ENCODE measurements around the gene FAM50A. TPM values are rescaled to one million over a fixed set of nuclear protein-coding genes. Genes with fewer than 3 reads are reported as not detected.

FAM50A gene
- total and polyA plus RNA-seq, 12 donors = 25.5 to 167 (median 38.9) TPM

DNA sequence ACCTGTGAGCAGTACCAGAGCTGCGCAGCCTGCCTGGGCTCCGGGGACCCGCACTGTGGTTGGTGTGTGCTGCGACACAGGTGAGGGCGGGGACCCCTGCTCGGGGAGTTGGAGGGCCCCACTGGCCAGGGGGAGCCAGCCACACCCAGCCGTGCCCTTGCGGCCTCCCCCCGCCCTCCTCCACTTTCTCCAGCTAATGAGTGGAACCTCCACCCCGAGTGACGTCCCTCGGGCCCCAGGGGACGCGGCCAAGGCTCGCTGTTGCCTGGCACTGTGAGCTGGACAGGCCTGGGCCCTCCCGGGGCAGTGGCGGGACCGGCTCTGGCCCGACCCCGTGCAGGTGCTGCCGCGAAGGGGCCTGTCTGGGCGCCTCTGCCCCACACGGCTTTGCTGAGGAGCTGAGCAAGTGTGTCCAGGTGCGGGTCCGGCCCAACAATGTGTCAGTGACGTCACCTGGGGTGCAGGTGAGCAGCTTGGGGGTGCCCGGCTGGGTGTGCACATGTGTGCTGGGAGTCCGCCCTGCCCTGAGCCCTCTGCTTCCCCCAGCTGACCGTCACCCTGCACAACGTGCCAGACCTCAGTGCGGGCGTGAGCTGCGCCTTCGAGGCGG, 19.8 kb downstream of the FAM50A start:
- DNase-seq (no peak), ATAC-seq (no peak)
- no peak overlapping the region for H3K4me3 ChIP-seq
- H3K4me1 ChIP-seq = peaks cover 0 to 7% (median 5%) of the 10 kb centered on the region in 9 donors
- peaks cover 0 to 63% (median 0%) of the 10 kb centered on the region in 9 donors for H3K36me3 ChIP-seq
- TF ChIP-seq, protein P1, sequence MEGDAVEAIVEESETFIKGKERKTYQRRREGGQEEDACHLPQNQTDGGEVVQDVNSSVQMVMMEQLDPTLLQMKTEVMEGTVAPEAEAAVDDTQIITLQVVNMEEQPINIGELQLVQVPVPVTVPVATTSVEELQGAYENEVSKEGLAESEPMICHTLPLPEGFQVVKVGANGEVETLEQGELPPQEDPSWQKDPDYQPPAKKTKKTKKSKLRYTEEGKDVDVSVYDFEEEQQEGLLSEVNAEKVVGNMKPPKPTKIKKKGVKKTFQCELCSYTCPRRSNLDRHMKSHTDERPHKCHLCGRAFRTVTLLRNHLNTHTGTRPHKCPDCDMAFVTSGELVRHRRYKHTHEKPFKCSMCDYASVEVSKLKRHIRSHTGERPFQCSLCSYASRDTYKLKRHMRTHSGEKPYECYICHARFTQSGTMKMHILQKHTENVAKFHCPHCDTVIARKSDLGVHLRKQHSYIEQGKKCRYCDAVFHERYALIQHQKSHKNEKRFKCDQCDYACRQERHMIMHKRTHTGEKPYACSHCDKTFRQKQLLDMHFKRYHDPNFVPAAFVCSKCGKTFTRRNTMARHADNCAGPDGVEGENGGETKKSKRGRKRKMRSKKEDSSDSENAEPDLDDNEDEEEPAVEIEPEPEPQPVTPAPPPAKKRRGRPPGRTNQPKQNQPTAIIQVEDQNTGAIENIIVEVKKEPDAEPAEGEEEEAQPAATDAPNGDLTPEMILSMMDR (IDR thresholded peaks at IDR 0.05) = no peak
- intact Hi-C loops (cut with DNase I) = no loop called here
- 91 to 92% methylated on average over 26 to 34 of the region's 36 CpGs for WGBS, 2 donors
- H3K9me3 ChIP-seq = no peaks in the 10 kb centered on the region
- H3K27me3 ChIP-seq = no peaks in the 10 kb centered on the region
- H3K27ac ChIP-seq = no peak overlapping the region

DNA sequence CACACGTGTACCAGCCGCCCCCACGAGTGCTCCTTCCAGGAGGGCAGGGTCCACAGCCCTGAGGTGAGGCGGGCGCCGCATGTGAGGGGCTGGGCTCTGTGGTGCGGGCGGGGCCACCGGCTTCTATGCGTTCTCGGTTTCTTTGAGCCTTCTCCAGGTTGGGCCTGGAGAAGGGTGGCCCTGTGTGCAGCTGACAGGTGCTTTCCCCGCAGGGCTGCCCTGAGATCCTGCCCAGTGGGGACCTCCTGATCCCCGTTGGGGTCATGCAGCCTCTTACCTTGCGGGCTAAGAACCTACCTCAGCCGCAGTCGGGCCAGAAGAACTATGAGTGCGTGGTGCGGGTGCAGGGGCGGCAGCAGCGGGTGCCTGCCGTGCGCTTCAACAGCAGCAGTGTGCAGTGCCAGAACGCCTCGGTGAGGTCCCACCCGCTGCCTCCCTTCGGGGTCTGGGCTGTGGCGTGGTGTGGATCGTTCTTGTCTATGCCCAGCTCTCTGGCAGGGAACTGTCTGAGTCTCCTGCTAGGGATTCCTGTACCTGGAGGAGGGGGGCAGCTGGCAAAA, 20.9 kb downstream of the FAM50A start:
- intact Hi-C loops (cut with DNase I) = no loop called here
- Histone ChIP-seq H3K27ac (no peak overlapping the region), H3K4me1 (peaks cover 0 to 3% (median 0%) of the 10 kb centered on the region in 9 donors), H3K36me3 (peaks cover 0 to 74% (median 0%) of the 10 kb centered on the region in 9 donors), H3K4me3 (no peak overlapping the region), H3K9me3 (no peaks in the 10 kb centered on the region), H3K27me3 (no peaks in the 10 kb centered on the region)
- DNase-seq = no peak
- no peak for ATAC-seq
- TF ChIP-seq, protein P1 (IDR thresholded peaks at IDR 0.05) = no peak
- WGBS, 2 donors = 93 to 97% methylated on average over 21 to 28 of the region's 28 CpGs

DNA sequence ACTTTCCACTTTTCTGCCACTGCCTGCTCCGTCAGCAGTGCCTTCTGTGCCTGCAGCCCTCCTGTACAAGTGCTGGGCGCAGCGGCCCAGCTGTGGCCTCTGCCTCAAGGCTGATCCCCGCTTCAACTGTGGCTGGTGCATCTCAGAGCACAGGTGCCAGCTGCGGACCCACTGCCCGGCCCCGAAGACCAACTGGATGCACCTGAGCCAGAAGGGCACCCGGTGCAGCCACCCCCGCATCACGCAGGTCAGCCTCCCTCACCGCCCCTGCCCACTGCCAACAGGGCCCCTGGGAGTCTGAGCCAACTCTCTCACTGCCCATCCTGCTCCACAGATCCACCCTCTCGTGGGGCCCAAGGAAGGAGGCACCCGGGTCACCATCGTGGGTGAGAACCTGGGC, 21.7 kb downstream of the FAM50A start:
- Histone ChIP-seq H3K27ac (no peak overlapping the region), H3K27me3 (no peaks in the 10 kb centered on the region), H3K4me3 (no peak overlapping the region), H3K36me3 (peaks cover 0 to 82% (median 0%) of the 10 kb centered on the region in 9 donors), H3K4me1 (no peaks in the 10 kb centered on the region), H3K9me3 (no peaks in the 10 kb centered on the region)
- ATAC-seq (no peak), DNase-seq (no peak)
- intact Hi-C loops (cut with DNase I) = no loop called here
- TF ChIP-seq, protein P1 (IDR thresholded peaks at IDR 0.05) = no peak
- WGBS, 2 donors = 95% methylated on average over 6 to 14 of the region's 14 CpGs

DNA sequence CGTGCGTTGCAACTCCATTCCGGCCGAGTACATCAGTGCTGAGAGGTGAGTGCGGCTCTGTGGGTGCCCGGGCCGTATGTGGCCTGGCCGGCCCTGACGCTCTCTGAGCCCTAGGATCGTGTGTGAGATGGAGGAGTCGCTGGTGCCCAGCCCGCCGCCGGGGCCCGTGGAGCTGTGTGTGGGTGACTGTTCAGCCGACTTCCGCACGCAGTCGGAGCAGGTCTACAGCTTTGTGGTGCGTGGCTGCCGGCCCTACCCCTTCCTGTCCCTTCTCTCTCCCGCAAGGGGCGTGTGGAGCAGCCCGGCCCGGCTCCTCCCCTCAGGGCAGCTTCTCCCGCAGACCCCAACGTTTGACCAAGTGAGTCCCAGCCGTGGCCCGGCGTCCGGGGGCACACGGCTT, 22.1 kb downstream of the FAM50A start:
- no peaks in the 10 kb centered on the region for H3K27me3 ChIP-seq
- DNase-seq (no peak), ATAC-seq (no peak)
- H3K4me1 ChIP-seq = no peaks in the 10 kb centered on the region
- WGBS, 2 donors = 92 to 96% methylated on average over 30 to 31 of the region's 32 CpGs
- intact Hi-C loops (cut with DNase I) = no loop called here
- no peak overlapping the region for H3K4me3 ChIP-seq
- H3K36me3 ChIP-seq = peaks cover 0 to 86% (median 0%) of the 10 kb centered on the region in 9 donors
- H3K27ac ChIP-seq = no peak overlapping the region
- no peaks in the 10 kb centered on the region for H3K9me3 ChIP-seq
- TF ChIP-seq, protein P1 (IDR thresholded peaks at IDR 0.05) = no peak

Data from heart right ventricle (tissue), 16 donors.